ENCODE results near the gene OMG. TPM values are rescaled to one million over a fixed set of nuclear protein-coding genes. Genes with fewer than 3 reads are reported as not detected.

Gene OMG
- total and polyA plus RNA-seq, 2 donors (not counting 1 experiment from before 2014, with no cell fraction given), result 17.3 to 26.8 TPM

- H2AFZ ChIP-seq (ENCODE audit: low read length), result no peak overlapping the region
- H3K9ac ChIP-seq (ENCODE audit: insufficient read depth, low read length), result no peak overlapping the region
- peaks cover 11% of the 10 kb centered on the region for H3K4me1 ChIP-seq (ENCODE audit: control insufficient read depth, extremely low read depth, insufficient read depth, low read length)
- H3K79me2 ChIP-seq (ENCODE audit: control insufficient read depth, insufficient read depth, low read length), result no peaks in the 10 kb centered on the region
- no peaks in the 10 kb centered on the region for H3K27me3 ChIP-seq (ENCODE audit: control insufficient read depth, insufficient read depth, low read length)
- H4K20me1 ChIP-seq (ENCODE audit: control insufficient read depth, extremely low read depth, insufficient read depth, low read length), result no peaks in the 10 kb centered on the region
- DNase-seq (ENCODE audit: low read depth in 2 of 2), result peak in 1 of 2 donors; percentile 50
- no peak overlapping the region for H3K27ac ChIP-seq (ENCODE audit: insufficient read depth, low read length)
- H3K4me2 ChIP-seq (ENCODE audit: extremely low read depth, insufficient read depth, low read length), result peak overlapping the region; percentile 23
- peak overlapping the region in 2 of 4 experiments; percentile 22 to 57 for H3K4me3 ChIP-seq (replicated peaks in 1 of 4; ENCODE audit: control extremely low read depth in 1 of 4, insufficient read depth in 1 of 4, low read depth in 3 of 4, low read length in 4 of 4)
- TF ChIP-seq EZH2 (IDR thresholded peaks at IDR 0.05; ENCODE audit: low read length, missing control alignments), result no peak
- TF ChIP-seq, protein P1, sequence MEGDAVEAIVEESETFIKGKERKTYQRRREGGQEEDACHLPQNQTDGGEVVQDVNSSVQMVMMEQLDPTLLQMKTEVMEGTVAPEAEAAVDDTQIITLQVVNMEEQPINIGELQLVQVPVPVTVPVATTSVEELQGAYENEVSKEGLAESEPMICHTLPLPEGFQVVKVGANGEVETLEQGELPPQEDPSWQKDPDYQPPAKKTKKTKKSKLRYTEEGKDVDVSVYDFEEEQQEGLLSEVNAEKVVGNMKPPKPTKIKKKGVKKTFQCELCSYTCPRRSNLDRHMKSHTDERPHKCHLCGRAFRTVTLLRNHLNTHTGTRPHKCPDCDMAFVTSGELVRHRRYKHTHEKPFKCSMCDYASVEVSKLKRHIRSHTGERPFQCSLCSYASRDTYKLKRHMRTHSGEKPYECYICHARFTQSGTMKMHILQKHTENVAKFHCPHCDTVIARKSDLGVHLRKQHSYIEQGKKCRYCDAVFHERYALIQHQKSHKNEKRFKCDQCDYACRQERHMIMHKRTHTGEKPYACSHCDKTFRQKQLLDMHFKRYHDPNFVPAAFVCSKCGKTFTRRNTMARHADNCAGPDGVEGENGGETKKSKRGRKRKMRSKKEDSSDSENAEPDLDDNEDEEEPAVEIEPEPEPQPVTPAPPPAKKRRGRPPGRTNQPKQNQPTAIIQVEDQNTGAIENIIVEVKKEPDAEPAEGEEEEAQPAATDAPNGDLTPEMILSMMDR (conservative IDR thresholded peaks at IDR 0.05 in 1 of 2, IDR thresholded peaks at IDR 0.05 in 1 of 2; ENCODE audit: low read depth in 1 of 2, low read length in 2 of 2), result no peak
- no peaks in the 10 kb centered on the region for H3K9me3 ChIP-seq (ENCODE audit: control insufficient read depth, insufficient read depth, low read depth, low read length)
- peaks cover 2% of the 10 kb centered on the region for H3K36me3 ChIP-seq (ENCODE audit: control insufficient read depth, insufficient read depth, low read length)
Measured at GRCh38 chr17:31273516-31273915, 23.5 kb downstream of the OMG start.

DNA sequence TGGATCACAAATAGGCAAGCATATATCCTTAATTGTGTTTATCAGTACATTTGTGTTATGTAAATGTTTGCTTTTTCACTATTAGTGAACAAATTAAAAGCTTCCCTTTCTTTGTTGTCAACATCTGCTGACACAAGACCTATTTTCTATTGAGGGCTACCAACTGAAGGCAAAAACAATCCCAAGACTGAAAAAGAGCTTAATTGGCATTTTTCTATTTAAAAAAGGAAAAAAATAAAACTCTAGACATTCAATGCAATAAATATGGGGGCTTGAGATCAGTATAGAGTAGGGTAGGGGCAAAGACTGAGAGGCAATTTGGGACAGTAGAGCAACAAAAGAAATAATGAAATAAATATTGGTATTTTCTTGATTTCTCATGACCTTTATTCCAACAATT lies 24.2 kb downstream of the OMG start:
- H3K79me2 ChIP-seq (ENCODE audit: control insufficient read depth, insufficient read depth, low read length), result no peaks in the 10 kb centered on the region

GRCh38 chr17:31272236-31272635 lies 24.8 kb downstream of the OMG start:
- H3K9me3 ChIP-seq (ENCODE audit: control insufficient read depth, insufficient read depth, low read depth, low read length), result no peaks in the 10 kb centered on the region
- H3K27me3 ChIP-seq (ENCODE audit: control insufficient read depth, insufficient read depth, low read length), result no peaks in the 10 kb centered on the region
- H3K4me3 ChIP-seq (replicated peaks in 1 of 4; ENCODE audit: control extremely low read depth in 1 of 4, insufficient read depth in 1 of 4, low read depth in 3 of 4, low read length in 4 of 4), result peak overlapping the region in 1 of 4 experiments; percentile 57
- H2AFZ ChIP-seq (ENCODE audit: low read length), result no peak overlapping the region
- H3K36me3 ChIP-seq (ENCODE audit: control insufficient read depth, insufficient read depth, low read length), result peaks cover 2% of the 10 kb centered on the region
- TF ChIP-seq, protein P1 (conservative IDR thresholded peaks at IDR 0.05 in 1 of 2, IDR thresholded peaks at IDR 0.05 in 1 of 2; ENCODE audit: low read depth in 1 of 2, low read length in 2 of 2), result no peak
- no peak for TF ChIP-seq EZH2 (IDR thresholded peaks at IDR 0.05; ENCODE audit: low read length, missing control alignments)
- H4K20me1 ChIP-seq (ENCODE audit: control insufficient read depth, extremely low read depth, insufficient read depth, low read length), result no peaks in the 10 kb centered on the region
- H3K79me2 ChIP-seq (ENCODE audit: control insufficient read depth, insufficient read depth, low read length), result no peaks in the 10 kb centered on the region
- no peak overlapping the region for H3K4me2 ChIP-seq (ENCODE audit: extremely low read depth, insufficient read depth, low read length)
- peaks cover 12% of the 10 kb centered on the region for H3K4me1 ChIP-seq (ENCODE audit: control insufficient read depth, extremely low read depth, insufficient read depth, low read length)
- H3K27ac ChIP-seq (ENCODE audit: insufficient read depth, low read length), result no peak overlapping the region
- DNase-seq (ENCODE audit: low read depth in 2 of 2), result no peak
- H3K9ac ChIP-seq (ENCODE audit: insufficient read depth, low read length), result no peak overlapping the region

More for the DNA sequence above, 24.2 kb downstream of the OMG start:
- H3K9me3 ChIP-seq (ENCODE audit: control insufficient read depth, insufficient read depth, low read depth, low read length), result no peaks in the 10 kb centered on the region
- peak overlapping the region in 1 of 4 experiments; percentile 57 for H3K4me3 ChIP-seq (replicated peaks in 1 of 4; ENCODE audit: control extremely low read depth in 1 of 4, insufficient read depth in 1 of 4, low read depth in 3 of 4, low read length in 4 of 4)
- H3K4me2 ChIP-seq (ENCODE audit: extremely low read depth, insufficient read depth, low read length), result no peak overlapping the region
- H3K4me1 ChIP-seq (ENCODE audit: control insufficient read depth, extremely low read depth, insufficient read depth, low read length), result peaks cover 12% of the 10 kb centered on the region
- TF ChIP-seq EZH2 (IDR thresholded peaks at IDR 0.05; ENCODE audit: low read length, missing control alignments), result no peak
- TF ChIP-seq, protein P1 (conservative IDR thresholded peaks at IDR 0.05 in 1 of 2, IDR thresholded peaks at IDR 0.05 in 1 of 2; ENCODE audit: low read depth in 1 of 2, low read length in 2 of 2), result no peak
- no peaks in the 10 kb centered on the region for H3K27me3 ChIP-seq (ENCODE audit: control insufficient read depth, insufficient read depth, low read length)
- DNase-seq (ENCODE audit: low read depth in 2 of 2), result no peak
- no peak overlapping the region for H3K27ac ChIP-seq (ENCODE audit: insufficient read depth, low read length)
- no peaks in the 10 kb centered on the region for H4K20me1 ChIP-seq (ENCODE audit: control insufficient read depth, extremely low read depth, insufficient read depth, low read length)
- H3K36me3 ChIP-seq (ENCODE audit: control insufficient read depth, insufficient read depth, low read length), result peaks cover 2% of the 10 kb centered on the region
- no peak overlapping the region for H3K9ac ChIP-seq (ENCODE audit: insufficient read depth, low read length)
- no peak overlapping the region for H2AFZ ChIP-seq (ENCODE audit: low read length)
